Retina (tissue), 1 donor: Measurements from ENCODE around the gene EMC10.

Experiments used
- DNase-seq: peaks from one replicate; pipeline ENCODE4 v3.0.0-alpha.2; 2016

EMC10 gene

GRCh38 chr19:50500060-50500752 is 23.9 kb downstream of the EMC10 start:
- peak; percentile 70 for DNase-seq

DNA sequence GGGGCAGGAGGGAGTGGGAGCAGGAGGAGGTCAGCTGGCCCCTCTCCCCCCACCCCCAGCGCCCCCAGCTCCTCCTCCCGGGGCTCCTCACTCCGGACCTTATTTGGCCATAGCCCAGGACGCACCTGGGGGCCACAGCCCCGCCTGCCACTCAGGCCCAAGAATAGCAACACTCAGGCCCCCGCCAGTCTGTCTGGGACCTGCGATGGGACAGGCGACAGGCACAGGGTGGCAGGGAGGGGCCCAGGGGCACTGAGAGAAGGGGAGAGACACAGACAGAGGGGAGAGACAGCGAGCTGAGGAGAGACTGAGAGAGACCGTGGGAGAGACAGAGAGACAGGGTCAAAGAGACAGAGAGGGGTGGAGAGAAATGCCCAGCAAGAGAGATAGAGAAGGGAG is 24.4 kb downstream of the EMC10 start:
- DNase-seq, result no peak

- no peak for DNase-seq
Measured at GRCh38 chr19:50501186-50501567, 24.9 kb downstream of the EMC10 start.

DNA sequence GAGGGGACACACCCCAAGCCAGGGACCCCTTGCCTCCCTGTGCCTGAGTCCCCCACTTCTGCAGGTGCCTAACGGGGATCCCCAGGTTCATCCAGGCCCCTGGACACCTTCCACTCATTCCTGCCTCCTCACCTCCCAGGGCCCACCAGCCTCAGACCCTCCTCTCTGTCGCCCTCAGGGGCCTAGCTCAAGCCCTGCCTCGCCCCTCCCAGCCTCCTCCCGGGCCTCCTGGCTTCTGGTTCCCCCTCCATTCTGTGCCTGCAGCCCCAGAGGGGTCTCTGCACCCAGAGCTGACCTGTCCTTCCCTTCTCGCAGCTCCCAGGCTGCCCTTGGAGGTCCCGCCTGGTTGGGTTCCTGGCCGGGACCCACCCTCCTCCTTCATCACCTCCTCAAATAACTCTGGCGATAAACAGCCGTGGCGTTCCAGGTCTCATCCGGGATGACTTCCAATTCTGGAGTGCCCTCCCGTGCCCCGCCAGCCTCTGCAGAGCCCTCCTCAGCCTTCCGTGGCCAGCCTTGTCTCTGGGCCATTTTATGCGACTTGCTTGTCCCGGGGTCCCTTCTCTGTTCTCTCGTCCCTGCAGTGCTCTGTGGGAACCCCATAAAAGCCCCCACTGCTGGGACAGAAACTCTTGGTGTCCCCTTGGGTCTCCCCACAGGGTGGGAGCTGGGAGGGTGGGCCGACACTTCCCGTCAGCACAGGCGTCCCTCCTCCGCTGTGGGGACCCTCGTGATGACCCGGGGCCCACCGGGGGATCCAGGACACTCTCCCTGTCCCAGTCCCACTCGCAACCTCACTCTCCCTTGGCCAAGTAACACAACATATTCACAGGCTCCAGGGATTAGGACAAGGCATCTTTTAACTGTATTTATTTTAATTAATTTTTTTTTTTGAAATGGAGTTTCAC is 25.5 kb downstream of the EMC10 start:
- DNase-seq, result no peak

DNA sequence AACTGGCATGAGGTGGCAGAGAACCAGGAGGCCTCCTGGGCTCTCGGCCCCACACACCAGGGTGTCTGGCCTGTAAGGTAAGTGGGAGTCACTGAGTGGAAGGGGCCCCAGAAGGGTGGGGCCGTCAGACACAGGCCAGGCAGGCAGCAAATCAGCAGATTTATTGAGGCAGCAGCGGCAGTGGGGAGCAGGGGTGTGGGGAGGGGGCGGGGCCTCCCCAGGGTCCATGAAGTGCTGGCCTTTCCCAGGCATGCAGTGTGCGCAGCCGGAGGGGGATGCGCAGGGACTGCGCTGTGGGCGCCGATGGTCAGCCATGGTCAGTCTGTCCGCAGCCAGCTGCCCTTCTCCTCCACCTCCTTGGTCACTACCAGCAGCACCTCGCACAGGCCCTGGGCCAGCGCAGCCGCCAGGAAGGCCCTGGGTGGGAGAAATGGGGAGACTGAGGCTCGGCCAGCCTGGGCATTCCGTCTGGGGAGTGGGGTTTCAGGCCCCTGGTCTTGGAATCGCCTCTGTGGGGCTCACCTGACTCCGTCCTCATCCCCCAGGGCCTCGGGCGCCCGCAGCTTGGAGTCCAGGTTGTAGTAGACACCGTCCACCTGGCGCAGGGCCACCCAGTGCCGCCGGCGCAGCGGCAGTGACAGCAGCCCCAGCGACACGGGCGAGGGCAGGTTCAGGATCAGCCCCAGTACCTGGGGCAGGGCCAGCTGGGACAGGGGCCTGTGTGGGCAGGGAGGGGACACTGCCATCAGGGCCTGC is 29.7 kb downstream of the EMC10 start:
- no peak for DNase-seq

DNA sequence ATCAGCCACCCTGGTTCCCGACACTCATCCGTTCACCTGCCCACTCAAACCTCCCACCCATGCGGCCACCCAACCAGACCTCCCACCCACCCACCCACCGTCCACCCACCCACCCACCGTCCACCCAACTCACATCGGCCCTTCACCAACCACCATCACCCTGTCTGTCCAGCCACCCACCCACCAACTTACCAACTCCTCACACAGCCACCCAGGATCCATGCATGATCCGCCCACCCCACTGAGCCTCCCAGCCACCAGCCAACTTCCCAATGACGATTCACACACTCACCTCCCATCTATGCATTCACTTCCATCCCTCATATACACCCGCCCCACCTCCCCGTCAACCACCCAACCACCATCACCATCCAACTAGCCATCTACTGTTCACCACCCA is 30.4 kb downstream of the EMC10 start:
- DNase-seq, result no peak

DNA sequence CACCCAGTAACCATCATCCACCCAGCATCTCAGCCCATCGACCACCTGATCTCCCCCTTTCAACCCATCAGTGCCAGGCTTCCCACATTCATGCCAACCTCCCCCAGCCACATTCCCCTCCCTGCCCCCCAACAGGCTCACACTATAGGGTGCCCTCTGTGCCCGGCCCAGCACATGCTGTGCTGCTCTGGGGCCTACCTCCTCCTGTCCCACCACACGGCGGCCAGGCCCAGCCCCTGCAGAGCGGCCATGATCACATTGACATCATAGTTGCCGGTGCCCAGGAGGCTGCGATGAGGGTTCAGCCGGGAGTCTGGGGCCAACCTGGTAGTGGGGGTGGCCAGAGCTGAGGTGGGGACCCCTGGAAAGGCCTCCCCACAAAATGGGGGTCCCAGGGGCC is 31.1 kb downstream of the EMC10 start:
- DNase-seq, result no peak

GRCh38 chr19:50508843-50509190 is 32.5 kb downstream of the EMC10 start:
- DNase-seq, result no peak

DNA sequence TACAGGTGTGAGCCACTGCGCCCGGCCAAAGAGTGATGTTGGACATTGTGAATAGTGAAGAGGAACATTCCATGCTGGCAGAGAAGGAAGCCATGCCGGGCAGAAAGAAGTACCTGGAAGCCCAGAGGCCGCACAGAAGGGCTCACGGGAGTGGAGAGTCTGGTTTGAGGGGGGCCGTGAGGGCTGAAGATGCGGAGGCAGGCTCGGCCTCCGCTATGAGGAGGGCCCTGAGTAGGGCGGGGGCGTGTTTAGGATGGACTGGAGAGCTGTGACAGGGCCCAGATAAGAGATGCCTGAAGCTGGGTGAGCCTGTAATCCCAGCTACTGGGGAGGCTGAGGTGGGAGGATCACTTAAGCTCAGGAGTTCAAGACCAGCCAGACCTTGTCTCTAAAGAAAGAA is 33.1 kb downstream of the EMC10 start:
- DNase-seq, result no peak

DNA sequence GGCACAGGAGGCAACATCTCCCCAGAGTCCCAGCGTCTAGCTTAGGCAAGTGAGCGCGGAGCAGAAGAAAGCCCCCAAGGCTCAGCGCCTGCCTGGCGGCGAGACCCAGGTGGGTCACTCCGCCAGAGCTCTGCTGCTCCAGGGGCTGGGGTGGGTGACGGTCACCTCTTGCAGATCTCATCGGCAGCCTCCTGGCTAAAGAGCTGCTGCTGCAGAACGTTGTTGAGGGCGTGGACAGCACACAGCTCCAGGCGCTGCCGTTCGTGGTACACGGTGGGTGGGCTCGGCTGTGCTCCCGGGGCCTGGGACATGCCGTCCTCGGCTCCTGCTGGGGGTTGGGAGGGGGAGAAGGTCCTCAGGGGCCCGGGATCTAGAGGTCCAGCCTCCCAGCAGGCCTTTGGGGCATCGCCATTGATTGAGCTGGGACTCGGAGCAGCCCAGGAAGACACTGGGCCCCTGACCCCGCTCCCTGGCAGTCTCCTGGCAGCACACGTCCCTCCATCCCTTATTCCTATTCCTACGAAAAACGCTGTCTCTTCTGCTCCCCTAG is 33.9 kb downstream of the EMC10 start:
- no peak for DNase-seq

DNA sequence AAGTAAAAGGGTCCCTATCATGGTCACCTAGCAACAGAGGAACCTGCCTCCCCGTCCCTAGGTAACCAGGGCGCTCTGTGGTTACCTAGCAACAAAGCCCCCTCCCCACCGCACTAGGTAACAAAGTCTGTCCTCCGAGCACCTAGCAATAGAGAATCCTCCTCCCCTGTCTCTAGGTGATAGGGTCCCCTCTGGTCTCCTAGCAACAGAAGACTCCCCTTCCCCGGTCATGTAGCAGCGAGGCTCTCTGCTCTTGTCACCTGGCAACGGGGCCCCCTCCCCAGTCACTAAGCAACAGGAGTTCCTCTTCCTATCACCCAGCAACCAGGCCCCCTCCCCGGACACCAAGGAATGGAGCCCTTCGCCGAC is 34.4 kb downstream of the EMC10 start:
- no peak for DNase-seq

GRCh38 chr19:50511069-50511822 is 34.9 kb downstream of the EMC10 start, which contains the start of gene JOSD2:
JOSD2 (minus strand) TSS chr19:50511191; CDS start chr19:50510431, 760 bp downstream.
- DNase-seq, result peak; percentile 100

DNA sequence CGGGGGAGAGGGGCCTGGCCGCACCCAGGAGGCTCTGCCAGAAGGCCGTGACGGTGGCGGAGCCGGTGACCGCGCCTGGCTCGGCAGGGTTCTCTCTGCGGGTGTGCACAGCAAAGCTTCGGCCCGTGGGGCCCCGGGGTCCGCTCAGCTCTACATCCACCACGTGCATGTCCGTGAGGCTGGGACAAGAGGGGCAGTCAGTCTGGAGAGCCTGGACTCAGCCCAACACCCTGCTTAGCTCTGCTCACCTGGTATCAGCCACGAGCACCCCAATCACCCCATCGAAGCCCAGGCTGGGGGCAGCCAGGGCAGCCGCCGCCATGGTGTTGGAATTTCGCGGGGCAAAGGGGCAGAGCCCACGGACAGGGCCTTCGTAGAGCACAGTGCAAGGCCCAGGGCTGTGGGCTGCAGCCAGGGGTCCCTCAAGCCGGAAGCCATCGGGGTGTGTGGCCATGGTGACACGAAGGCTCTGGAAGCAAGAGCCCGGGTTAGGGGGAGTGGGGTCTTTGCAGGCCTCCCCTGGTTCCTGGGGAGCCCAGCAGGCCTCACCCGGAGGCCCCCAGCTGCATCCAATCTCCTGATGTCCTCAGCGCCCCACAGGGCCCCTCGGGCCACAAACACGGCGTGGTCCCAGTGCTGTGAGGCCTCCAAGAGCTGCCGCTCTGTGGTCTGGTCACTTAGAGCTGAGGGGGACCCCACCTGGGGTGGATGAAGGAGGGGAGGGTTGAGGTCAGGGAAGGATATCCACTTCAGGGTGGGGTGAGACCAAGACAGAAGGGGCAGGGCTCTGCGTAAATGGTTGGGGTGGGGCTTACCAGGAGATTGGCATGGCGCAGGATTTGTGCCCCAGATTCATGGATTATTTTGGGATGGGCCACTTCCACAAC is 36.0 kb downstream of the EMC10 start:
- no peak for DNase-seq

- no peak for DNase-seq
Measured at GRCh38 chr19:50512999-50513745, 36.9 kb downstream of the EMC10 start.

- DNase-seq, result no peak
Measured at GRCh38 chr19:50513746-50514345, 37.5 kb downstream of the EMC10 start, which contains the start of gene ASPDH. ASPDH (minus strand) TSS chr19:50513913; CDS start chr19:50513823, 90 bp downstream.

- DNase-seq, result peak; percentile 85
Measured at GRCh38 chr19:50514346-50515167, 38.2 kb downstream of the EMC10 start.

- no peak for DNase-seq
Measured at GRCh38 chr19:50515168-50515561, 38.9 kb downstream of the EMC10 start.

GRCh38 chr19:50516456-50516855 is 40.1 kb downstream of the EMC10 start:
- no peak for DNase-seq
